A549 (cell line): ENCODE data around the gene FUZ. TPM values are rescaled to one million over a fixed set of nuclear protein-coding genes. Genes with fewer than 3 reads are reported as not detected.

Source experiments
- ATAC-seq, 2 experiments: fragments of 200-7000 bp in 1 of 2; fragments of >200 bp in 1 of 2; cut with Nextera tagmentation in 1 of 2; cut with Tn5 transposase in 1 of 2; 3 replicates each; pipeline versions ENCODE4 v1.8.0 to v1.9.1; 2018 to 2020; ENCODE audit warnings: mild to moderate bottlenecking in 1 of 2, moderate library complexity in 1 of 2
- CTCF ChIA-PET: fragments of 300-600 bp; sonication (Branson Sonifier 250); formaldehyde crosslinking; extraction: SDS; loops from one replicate; lab custom pipeline; 2021; ENCODE audit warnings: antibody characterized with exemption, inconsistent platforms; lab: Yijun Ruan, JAX
- POLR2A ChIA-PET: fragments of 350-600 bp; formaldehyde crosslinking; extraction: SDS; loops from one replicate; lab custom pipeline; 2021; ENCODE audit warnings: antibody characterized with exemption, inconsistent platforms; lab: Yijun Ruan, JAX
- DNase-seq, 2 experiments: peaks; one replicate each; pipeline versions ENCODE4 v3.0.0 to v3.0.0-alpha.2; 2011 to 2016; ENCODE audit warnings: low read depth in 1 of 2, low spot score in 1 of 2
- FAIRE-seq: peaks from 2 replicates; lab custom pipeline; 2011; peaks lifted over from hg19 to GRCh38; lab: Jason Lieb, UNC
- H3K27ac ChIP-seq, 2 experiments: fragments of >200 bp; sonication (Bioruptor Twin); formaldehyde crosslinking; 3 replicates each; pipeline ENCODE4 v1.5.1; 2016 to 2017
- H3K4me1 ChIP-seq: fragments of >200 bp; sonication (Bioruptor Twin); formaldehyde crosslinking; 3 replicates; pipeline ENCODE4 v1.6.1; 2016
- H3K4me2 ChIP-seq: fragments of >200 bp; sonication (Bioruptor Twin); formaldehyde crosslinking; 3 replicates; pipeline ENCODE4 v1.6.1; 2016
- H3K4me3 ChIP-seq: fragments of >200 bp; sonication (Bioruptor Twin); formaldehyde crosslinking; 3 replicates; pipeline ENCODE4 v1.5.1; 2016
- H3K9me3 ChIP-seq: fragments of >200 bp; sonication (Bioruptor Twin); formaldehyde crosslinking; 3 replicates; pipeline ENCODE4 v1.6.1; 2016
- BCL3 ChIP-seq: fragments of >200 bp; sonication (Bioruptor Twin); formaldehyde crosslinking; IDR thresholded peaks from 3 replicates; pipeline ENCODE4 v1.6.1; 2016
- CEBPB ChIP-seq, 2 experiments: fragments of >200 bp in 1 of 2; sonication (Bioruptor Twin) in 1 of 2; formaldehyde crosslinking in 1 of 2; IDR thresholded peaks; 2 replicates each; pipeline ENCODE4 v1.6.1; 2012 to 2016
- CHD2 ChIP-seq: fragments of 150-350 bp; IDR thresholded peaks from 2 replicates; pipeline ENCODE4 v1.6.1; 2014; ENCODE audit warnings: low read length; ENCODE audit not compliant: partially characterized antibody
- EHMT2 ChIP-seq: fragments of 200-600 bp; sonication (generic); IDR thresholded peaks from 2 replicates; pipeline ENCODE4 v1.6.1; 2016; ENCODE audit warnings: antibody characterized with exemption, low read depth, mild to moderate bottlenecking, moderate library complexity
- HOXB13 ChIP-seq: fragments of 250-450 bp; sonication (Bioruptor Pico); IDR thresholded peaks from 2 replicates; pipeline ENCODE4 v1.5.0; 2020; ENCODE audit warnings: low read depth, mild to moderate bottlenecking, moderate library complexity
- JUN ChIP-seq, 2 experiments: fragments of >200 bp; sonication (Bioruptor Twin); formaldehyde crosslinking; IDR thresholded peaks; 2 replicates in 1 of 2; 3 replicates in 1 of 2; pipeline ENCODE4 v1.6.1; 2016 to 2017
- KDM1A ChIP-seq: fragments of 200-600 bp; sonication (generic); IDR thresholded peaks from 2 replicates; pipeline ENCODE4 v1.6.1; 2016; ENCODE audit warnings: low read depth, mild to moderate bottlenecking
- MYC ChIP-seq: IDR thresholded peaks from 2 replicates; pipeline ENCODE4 v1.6.1; 2012; ENCODE audit warnings: mild to moderate bottlenecking, inconsistent platforms, low read length, improper control_type of control experiment, borderline replicate concordance
- POLR2A ChIP-seq: IDR thresholded peaks from 2 replicates; pipeline ENCODE4 v1.6.1; 2012; ENCODE audit warnings: mild to moderate bottlenecking, low read length
- POLR2AphosphoS2 ChIP-seq: conservative IDR thresholded peaks from 2 replicates; pipeline ENCODE4 v1.6.1; 2012; ENCODE audit warnings: low read length, improper control_type of control experiment, inconsistent platforms
- RNF2 ChIP-seq: fragments of 200-600 bp; sonication (generic); IDR thresholded peaks from 2 replicates; pipeline ENCODE4 v1.6.1; 2016; ENCODE audit warnings: low read depth, mild to moderate bottlenecking, antibody characterized with exemption, moderate library complexity, borderline replicate concordance
- ZFP36 ChIP-seq: fragments of 450-650 bp; IDR thresholded peaks from 2 replicates; pipeline ENCODE4 v1.6.1; 2014; ENCODE audit warnings: borderline replicate concordance; ENCODE audit not compliant: partially characterized antibody
- WGBS: methylation state at CpG from one replicate; pipeline ENCODE4 v1.1.6; 2017; ENCODE audit errors: missing lambda C conversion rate; 5-methylcytosine and 5-hydroxymethylcytosine counted together
- polyA plus RNA-seq, 4 experiments: library from polyadenylated mRNA; depleted of rRNA in 3 of 4; stranded (reverse); fragments of >200 nt; fragmentation: RNase III in 1 of 4; extraction: RNeasy Plus Mini Kit Qiagen cat#74134 plus additional on column Dnase treatment in 1 of 4; gene quantifications; 2 replicates in 3 of 4; 3 replicates in 1 of 4; pipeline ENCODE4 v1.2.3, GENCODE V29; 2011 to 2017
- TF ChIP-seq, protein P1 (sequence below): IDR thresholded peaks from 2 replicates; pipeline ENCODE4 v1.6.1; 2012

Gene FUZ
- polyA plus RNA-seq, 2 of the 4 experiments (the other 2 are of a cell fraction), result 12.5 to 21.7 TPM

DNA sequence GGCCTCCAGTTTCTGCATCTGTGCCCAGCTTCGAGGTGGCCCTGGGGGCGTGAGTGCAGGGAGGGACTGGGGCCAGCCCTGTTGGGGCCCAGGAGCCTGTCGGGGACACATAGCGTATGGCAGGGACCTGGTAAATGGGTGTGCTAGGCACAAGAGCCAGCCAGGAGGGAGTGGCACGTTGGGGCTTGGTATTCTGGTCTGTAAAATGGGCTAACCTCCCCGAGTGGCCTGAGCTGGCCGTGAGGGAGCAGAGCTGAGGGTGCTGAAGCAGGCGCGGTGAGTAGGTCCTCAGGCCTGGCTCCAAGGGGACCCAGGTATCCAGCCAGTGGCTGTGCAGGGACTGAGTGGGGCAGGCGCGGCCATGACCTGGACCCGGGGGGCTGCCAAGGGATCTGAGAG is 42.2 kb upstream of the FUZ start:
- ChIA-PET POLR2A (no interaction called here), CTCF (interaction anchor here (0.6 to 2.8 kb wide), 3 partner anchors 8 to 172 kb away, joined by 4 to 13 read pairs (median 7); no protein-coding TSS in a partner anchor)
- TF ChIP-seq HOXB13 (CRISPR knock-in tag) (no peak), MYC (no peak), CHD2 (no peak), KDM1A (peak; percentile 76; the same call in 1 of the 2 replicates), ZFP36 (no peak), EHMT2 (no peak), BCL3 (0 out of 3 replicates have a peak, but pooled peaks have one; percentile 8)

GRCh38 chr19:49854378-49855263 is 41.5 kb upstream of the FUZ start:
- ChIA-PET CTCF (interaction anchor here (0.6 to 2.8 kb wide), 3 partner anchors 9 to 171 kb away, joined by 4 to 13 read pairs (median 7); no protein-coding TSS in a partner anchor), POLR2A (interaction anchor here (1.6 kb wide), 1 partner anchor 13 kb away, joined by 4 read pairs; the partner anchor contains the start of gene PNKP)
- DNase-seq (no peak), FAIRE-seq (no peak), ATAC-seq (no peak)
- TF ChIP-seq CEBPB (IDR thresholded peaks at IDR 0.05) (no peak), POLR2A (0 out of 2 replicates have a peak, but pooled peaks have one; percentile 20), JUN (IDR thresholded peaks at IDR 0.05) (peak in 1 of 2 experiments; percentile 8; a peak in 1 of 5 replicates)
- TF ChIP-seq, protein P1, sequence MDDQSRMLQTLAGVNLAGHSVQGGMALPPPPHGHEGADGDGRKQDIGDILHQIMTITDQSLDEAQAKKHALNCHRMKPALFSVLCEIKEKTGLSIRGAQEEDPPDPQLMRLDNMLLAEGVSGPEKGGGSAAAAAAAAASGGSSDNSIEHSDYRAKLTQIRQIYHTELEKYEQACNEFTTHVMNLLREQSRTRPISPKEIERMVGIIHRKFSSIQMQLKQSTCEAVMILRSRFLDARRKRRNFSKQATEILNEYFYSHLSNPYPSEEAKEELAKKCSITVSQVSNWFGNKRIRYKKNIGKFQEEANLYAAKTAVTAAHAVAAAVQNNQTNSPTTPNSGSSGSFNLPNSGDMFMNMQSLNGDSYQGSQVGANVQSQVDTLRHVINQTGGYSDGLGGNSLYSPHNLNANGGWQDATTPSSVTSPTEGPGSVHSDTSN, result 0 out of 2 replicates have a peak, but pooled peaks have one; percentile 56
- WGBS, result 93% methylated on average over 29 of the region's 39 CpGs
- no peaks in the 10 kb centered on the region for H3K9me3 ChIP-seq
- peaks cover 30% of the 10 kb centered on the region for H3K4me1 ChIP-seq
- no peak overlapping the region for H3K4me2 ChIP-seq
- H3K27ac ChIP-seq, result no peak overlapping the region
- no peak overlapping the region for H3K4me3 ChIP-seq

More for the DNA sequence above, 42.2 kb upstream of the FUZ start:
- Histone ChIP-seq H3K9me3 (no peaks in the 10 kb centered on the region), H3K4me3 (no peak overlapping the region), H3K4me1 (peaks cover 32% of the 10 kb centered on the region), H3K27ac (no peak overlapping the region), H3K4me2 (no peak overlapping the region)
- ATAC-seq (no peak; a peak in 1 of 6 replicates), FAIRE-seq (no peak), DNase-seq (no peak)
- 92% methylated on average over 12 of the region's 12 CpGs for WGBS

- peaks cover 23% of the 10 kb centered on the region for H3K4me1 ChIP-seq
- no peak for ATAC-seq
- CTCF ChIA-PET, result interaction anchor here (0.6 to 2.8 kb wide), 5 partner anchors 10 to 101 kb away, joined by 3 to 13 read pairs (median 4); no protein-coding TSS in a partner anchor
- TF ChIP-seq POLR2AphosphoS2, result 0 out of 2 replicates have a peak, but pooled peaks have one; percentile 12
- no peak; a peak in 1 of 5 replicates for TF ChIP-seq JUN (IDR thresholded peaks at IDR 0.05)
- TF ChIP-seq RNF2, result no peak
- TF ChIP-seq, all 56 proteins: peak for 1
- no peak for FAIRE-seq
- POLR2A ChIA-PET, result interaction anchor here (0.7 to 1.6 kb wide), 2 partner anchors 11 to 14 kb away, joined by 3 to 4 read pairs; partner anchors contain the start of gene PNKP
- Histone ChIP-seq H3K4me3 (no peak overlapping the region), H3K9me3 (no peaks in the 10 kb centered on the region), H3K27ac (no peak overlapping the region), H3K4me2 (no peak overlapping the region; the same call in 2 of the 3 replicates)
- DNase-seq, result no peak
- WGBS, result 92% methylated on average over 10 of the region's 10 CpGs
Observed at GRCh38 chr19:49853852-49854377, 40.8 kb upstream of the FUZ start.

- Histone ChIP-seq H3K4me1 (peaks cover 17% of the 10 kb centered on the region), H3K4me2 (peak overlapping the region; percentile 92), H3K27ac (no peak overlapping the region), H3K9me3 (no peaks in the 10 kb centered on the region), H3K4me3 (peak overlapping the region; percentile 89; the same call in 2 of the 3 replicates)
- ChIA-PET POLR2A (no interaction called here), CTCF (no interaction called here)
- FAIRE-seq, result no peak
- WGBS, result 88% methylated on average over 14 of the region's 14 CpGs
- no peak for DNase-seq
- no peak for ATAC-seq
- no peak for TF ChIP-seq JUN (IDR thresholded peaks at IDR 0.05)
- TF ChIP-seq, protein P1, result peak; percentile 44; the same call in 1 of the 2 replicates
Observed at GRCh38 chr19:49852631-49853126, 39.6 kb upstream of the FUZ start.
